DOHH2 (cell line): ENCODE data around the gene LRPAP1.

Source experiments
- CTCF ChIP-seq: fragments of 200-600 bp; sonication (generic); IDR thresholded peaks from one replicate; pipeline ENCODE4 v1.5.1; 2014; ENCODE audit warnings: antibody characterized with exemption, mild to moderate bottlenecking, low read depth, low read length; ENCODE audit not compliant: poor library complexity, severe bottlenecking
- EZH2phosphoT487 ChIP-seq: fragments of 200-600 bp; sonication (generic); IDR thresholded peaks from 2 replicates; pipeline ENCODE4 v1.6.1; 2017; ENCODE audit warnings: borderline replicate concordance, mild to moderate bottlenecking, antibody characterized with exemption, low read length, moderate library complexity, mixed read lengths

- no peak for TF ChIP-seq CTCF
- TF ChIP-seq EZH2phosphoT487 = no peak
Observed at GRCh38 chr4:3527101-3527913, 4.9 kb downstream of the LRPAP1 start.
